ENCODE results near the gene SEMA4D.

Gene SEMA4D

DNA sequence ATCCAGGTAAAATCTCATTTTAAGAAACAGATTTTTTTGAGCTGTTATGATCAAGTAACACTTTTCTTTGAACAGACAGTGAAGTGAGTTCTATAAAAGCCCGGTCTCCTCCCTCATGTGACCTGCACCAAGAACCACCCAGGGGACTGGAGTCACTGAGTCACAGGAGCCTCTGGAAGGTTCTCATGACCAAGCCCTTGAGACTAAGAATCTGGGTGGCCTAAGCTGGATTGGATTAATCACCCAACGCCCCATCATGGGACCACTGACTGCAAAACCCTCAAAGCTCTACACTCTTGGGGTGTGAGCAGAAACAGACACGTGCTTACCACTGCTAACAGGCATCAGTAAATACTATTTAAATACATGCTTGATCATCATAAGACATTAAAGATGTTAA, 131.2 kb downstream of the SEMA4D start:
- Histone ChIP-seq H3K4me1 (ENCODE audit: low read depth, poor library complexity, severe bottlenecking) (no peaks in the 10 kb centered on the region), H2AFZ (ENCODE audit: low read depth) (no peak overlapping the region), H4K20me1 (ENCODE audit: insufficient read depth) (no peaks in the 10 kb centered on the region), H3K4me2 (no peak overlapping the region), H3K27ac (no peak overlapping the region), H3K79me2 (ENCODE audit: insufficient read depth, low read depth) (no peaks in the 10 kb centered on the region), H3K4me3 (IDR thresholded peaks at IDR 0.05; ENCODE audit: insufficient read depth, low read depth, low read length) (no peak overlapping the region), H3K27me3 (ENCODE audit: insufficient read depth, low read depth) (no peaks in the 10 kb centered on the region), H3K36me3 (ENCODE audit: insufficient read depth) (no peaks in the 10 kb centered on the region), H3K9ac (no peak overlapping the region)
- TF ChIP-seq, protein P1, sequence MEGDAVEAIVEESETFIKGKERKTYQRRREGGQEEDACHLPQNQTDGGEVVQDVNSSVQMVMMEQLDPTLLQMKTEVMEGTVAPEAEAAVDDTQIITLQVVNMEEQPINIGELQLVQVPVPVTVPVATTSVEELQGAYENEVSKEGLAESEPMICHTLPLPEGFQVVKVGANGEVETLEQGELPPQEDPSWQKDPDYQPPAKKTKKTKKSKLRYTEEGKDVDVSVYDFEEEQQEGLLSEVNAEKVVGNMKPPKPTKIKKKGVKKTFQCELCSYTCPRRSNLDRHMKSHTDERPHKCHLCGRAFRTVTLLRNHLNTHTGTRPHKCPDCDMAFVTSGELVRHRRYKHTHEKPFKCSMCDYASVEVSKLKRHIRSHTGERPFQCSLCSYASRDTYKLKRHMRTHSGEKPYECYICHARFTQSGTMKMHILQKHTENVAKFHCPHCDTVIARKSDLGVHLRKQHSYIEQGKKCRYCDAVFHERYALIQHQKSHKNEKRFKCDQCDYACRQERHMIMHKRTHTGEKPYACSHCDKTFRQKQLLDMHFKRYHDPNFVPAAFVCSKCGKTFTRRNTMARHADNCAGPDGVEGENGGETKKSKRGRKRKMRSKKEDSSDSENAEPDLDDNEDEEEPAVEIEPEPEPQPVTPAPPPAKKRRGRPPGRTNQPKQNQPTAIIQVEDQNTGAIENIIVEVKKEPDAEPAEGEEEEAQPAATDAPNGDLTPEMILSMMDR (conservative IDR thresholded peaks at IDR 0.05; ENCODE audit: low read depth, low read length), result no peak

DNA sequence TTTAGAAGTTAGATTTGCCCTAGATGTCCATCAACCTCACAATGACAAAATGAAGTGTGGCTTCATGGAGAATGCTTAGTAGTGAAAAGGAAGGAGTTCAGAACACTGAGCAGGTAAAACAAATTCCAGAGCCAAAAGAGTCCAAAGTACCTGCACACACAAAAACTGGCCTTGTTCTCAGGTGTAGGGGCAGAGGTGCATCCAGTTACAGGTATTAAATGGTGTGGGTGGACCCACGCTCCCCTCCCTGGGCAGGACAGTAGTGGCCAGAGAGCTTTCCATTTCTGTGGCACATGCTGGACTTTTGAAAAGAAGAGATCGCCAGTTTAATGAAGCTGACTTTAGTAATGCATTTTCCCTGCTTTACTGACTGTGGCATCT, 132.4 kb downstream of the SEMA4D start:
- H4K20me1 ChIP-seq (ENCODE audit: insufficient read depth), result no peaks in the 10 kb centered on the region
- H3K27ac ChIP-seq, result no peak overlapping the region
- no peak overlapping the region for H3K4me3 ChIP-seq (IDR thresholded peaks at IDR 0.05; ENCODE audit: insufficient read depth, low read depth, low read length)
- no peak overlapping the region for H2AFZ ChIP-seq (ENCODE audit: low read depth)
- no peak overlapping the region for H3K4me2 ChIP-seq
- no peaks in the 10 kb centered on the region for H3K27me3 ChIP-seq (ENCODE audit: insufficient read depth, low read depth)
- no peaks in the 10 kb centered on the region for H3K36me3 ChIP-seq (ENCODE audit: insufficient read depth)
- TF ChIP-seq, protein P1 (conservative IDR thresholded peaks at IDR 0.05; ENCODE audit: low read depth, low read length), result no peak
- no peak overlapping the region for H3K9ac ChIP-seq
- no peaks in the 10 kb centered on the region for H3K79me2 ChIP-seq (ENCODE audit: insufficient read depth, low read depth)
- no peaks in the 10 kb centered on the region for H3K4me1 ChIP-seq (ENCODE audit: low read depth, poor library complexity, severe bottlenecking)

DNA sequence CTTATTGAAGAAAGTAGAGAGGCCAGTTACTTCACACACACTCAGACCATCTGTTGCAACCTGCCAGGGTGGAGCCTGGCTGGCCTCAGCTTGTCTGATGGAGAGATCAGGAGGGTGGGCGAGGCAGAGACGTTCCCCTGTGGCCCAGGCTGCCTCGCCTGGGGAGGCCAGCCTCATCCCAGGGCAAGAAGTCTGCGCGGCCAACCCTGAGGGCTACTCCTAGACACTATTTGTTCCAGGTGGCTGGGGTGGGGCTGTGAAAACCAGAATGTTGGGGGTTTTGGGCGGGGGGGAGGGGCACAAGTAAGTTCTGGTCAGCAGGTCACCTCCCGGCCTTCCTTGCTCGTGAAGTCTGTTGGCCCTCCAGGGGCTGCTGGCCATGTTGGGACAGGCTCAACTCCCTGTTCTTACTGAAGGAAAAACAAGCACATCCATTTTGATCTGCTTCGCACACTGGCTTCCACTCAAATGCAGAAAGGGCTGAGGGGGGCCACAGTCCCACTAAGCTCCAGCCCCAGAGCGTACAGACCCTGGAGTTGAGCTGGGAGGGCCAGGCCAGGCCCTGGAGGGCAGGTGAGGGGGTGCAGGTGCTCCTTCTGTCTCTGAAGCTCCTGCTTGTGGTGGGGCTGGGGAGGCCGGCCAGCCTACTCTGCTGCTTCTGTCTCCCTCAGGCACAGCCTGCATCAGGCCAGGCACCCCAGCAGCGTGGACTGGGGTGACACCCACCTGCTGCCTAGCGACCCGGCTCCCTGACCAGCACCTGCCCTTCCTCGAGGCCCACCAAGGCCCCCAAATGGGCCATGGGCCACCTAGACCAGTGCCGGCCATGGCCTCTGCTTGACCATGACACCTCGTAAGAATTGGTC, 133.0 kb downstream of the SEMA4D start:
- H3K4me3 ChIP-seq (IDR thresholded peaks at IDR 0.05; ENCODE audit: insufficient read depth, low read depth, low read length), result no peak overlapping the region
- TF ChIP-seq, protein P1 (conservative IDR thresholded peaks at IDR 0.05; ENCODE audit: low read depth, low read length), result no peak
- no peak overlapping the region for H2AFZ ChIP-seq (ENCODE audit: low read depth)
- no peak overlapping the region for H3K27ac ChIP-seq
- no peaks in the 10 kb centered on the region for H3K36me3 ChIP-seq (ENCODE audit: insufficient read depth)
- H4K20me1 ChIP-seq (ENCODE audit: insufficient read depth), result no peaks in the 10 kb centered on the region
- H3K9ac ChIP-seq, result no peak overlapping the region
- no peaks in the 10 kb centered on the region for H3K27me3 ChIP-seq (ENCODE audit: insufficient read depth, low read depth)
- no peaks in the 10 kb centered on the region for H3K79me2 ChIP-seq (ENCODE audit: insufficient read depth, low read depth)
- no peaks in the 10 kb centered on the region for H3K4me1 ChIP-seq (ENCODE audit: low read depth, poor library complexity, severe bottlenecking)
- no peak overlapping the region for H3K4me2 ChIP-seq

DNA sequence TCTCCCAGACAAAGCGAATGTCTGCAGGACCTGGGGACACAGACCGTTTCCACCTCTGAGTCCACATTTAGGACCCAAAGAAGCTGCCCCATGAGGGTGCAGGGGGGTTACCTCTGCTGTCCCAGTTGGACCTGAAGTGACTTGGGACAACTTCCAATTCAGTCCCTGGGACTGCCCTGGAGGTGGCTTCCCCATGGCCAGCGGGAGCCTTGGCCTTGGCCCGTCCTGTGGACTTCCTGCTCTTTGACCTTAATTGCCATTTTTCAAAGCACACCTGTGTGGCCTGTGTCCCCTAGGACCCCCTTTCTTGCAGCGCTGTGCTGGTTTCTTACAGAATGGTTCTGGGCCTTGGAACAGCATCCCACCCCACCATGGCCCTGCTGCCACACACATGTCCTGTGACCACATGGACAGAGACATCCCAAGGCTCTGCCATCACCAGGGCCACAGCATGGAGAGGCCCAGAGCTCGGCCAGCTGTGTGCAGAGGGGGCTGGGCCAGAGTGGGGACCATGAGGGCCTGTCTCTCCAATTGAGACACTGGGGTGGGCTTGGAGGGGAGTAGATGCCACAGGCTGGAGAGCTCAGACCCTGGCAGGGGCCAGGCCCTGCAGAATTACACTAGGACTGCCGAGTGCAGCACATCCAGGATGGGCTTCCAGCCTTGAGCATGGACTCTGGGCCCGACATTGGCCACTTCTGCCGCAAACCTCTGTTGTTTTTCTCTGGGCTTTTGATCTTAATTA, 133.8 kb downstream of the SEMA4D start:
- H3K4me1 ChIP-seq (ENCODE audit: low read depth, poor library complexity, severe bottlenecking), result no peaks in the 10 kb centered on the region
- no peaks in the 10 kb centered on the region for H3K36me3 ChIP-seq (ENCODE audit: insufficient read depth)
- no peak overlapping the region for H3K27ac ChIP-seq
- no peak overlapping the region for H3K4me3 ChIP-seq (IDR thresholded peaks at IDR 0.05; ENCODE audit: insufficient read depth, low read depth, low read length)
- no peaks in the 10 kb centered on the region for H4K20me1 ChIP-seq (ENCODE audit: insufficient read depth)
- no peak overlapping the region for H3K9ac ChIP-seq
- H3K79me2 ChIP-seq (ENCODE audit: insufficient read depth, low read depth), result no peaks in the 10 kb centered on the region
- TF ChIP-seq, protein P1 (conservative IDR thresholded peaks at IDR 0.05; ENCODE audit: low read depth, low read length), result no peak
- no peak overlapping the region for H3K4me2 ChIP-seq
- H3K27me3 ChIP-seq (ENCODE audit: insufficient read depth, low read depth), result no peaks in the 10 kb centered on the region
- no peak overlapping the region for H2AFZ ChIP-seq (ENCODE audit: low read depth)

All from KMS-11 (cell line).